GM12873 (cell line): ENCODE measurements around the gene GRIP2.

ENCODE experiments used
- TF ChIP-seq, protein P1 (sequence below): IDR thresholded peaks from 2 replicates; pipeline ENCODE4 v1.5.1; 2012; ENCODE audit warnings: low read depth, mild to moderate bottlenecking, moderate library complexity, low read length, control low read depth; ENCODE audit not compliant: insufficient read depth; ENCODE audit errors: missing control alignments

GRIP2 gene

GRCh38 chr3:14467814-14468620 is 72.1 kb downstream of the GRIP2 start:
- TF ChIP-seq, protein P1, sequence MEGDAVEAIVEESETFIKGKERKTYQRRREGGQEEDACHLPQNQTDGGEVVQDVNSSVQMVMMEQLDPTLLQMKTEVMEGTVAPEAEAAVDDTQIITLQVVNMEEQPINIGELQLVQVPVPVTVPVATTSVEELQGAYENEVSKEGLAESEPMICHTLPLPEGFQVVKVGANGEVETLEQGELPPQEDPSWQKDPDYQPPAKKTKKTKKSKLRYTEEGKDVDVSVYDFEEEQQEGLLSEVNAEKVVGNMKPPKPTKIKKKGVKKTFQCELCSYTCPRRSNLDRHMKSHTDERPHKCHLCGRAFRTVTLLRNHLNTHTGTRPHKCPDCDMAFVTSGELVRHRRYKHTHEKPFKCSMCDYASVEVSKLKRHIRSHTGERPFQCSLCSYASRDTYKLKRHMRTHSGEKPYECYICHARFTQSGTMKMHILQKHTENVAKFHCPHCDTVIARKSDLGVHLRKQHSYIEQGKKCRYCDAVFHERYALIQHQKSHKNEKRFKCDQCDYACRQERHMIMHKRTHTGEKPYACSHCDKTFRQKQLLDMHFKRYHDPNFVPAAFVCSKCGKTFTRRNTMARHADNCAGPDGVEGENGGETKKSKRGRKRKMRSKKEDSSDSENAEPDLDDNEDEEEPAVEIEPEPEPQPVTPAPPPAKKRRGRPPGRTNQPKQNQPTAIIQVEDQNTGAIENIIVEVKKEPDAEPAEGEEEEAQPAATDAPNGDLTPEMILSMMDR: peak; percentile 90

GRCh38 chr3:14466179-14466903 is 73.8 kb downstream of the GRIP2 start:
- TF ChIP-seq, protein P1: no peak

- TF ChIP-seq, protein P1: no peak
Observed at GRCh38 chr3:14465425-14465824, 74.7 kb downstream of the GRIP2 start.

DNA sequence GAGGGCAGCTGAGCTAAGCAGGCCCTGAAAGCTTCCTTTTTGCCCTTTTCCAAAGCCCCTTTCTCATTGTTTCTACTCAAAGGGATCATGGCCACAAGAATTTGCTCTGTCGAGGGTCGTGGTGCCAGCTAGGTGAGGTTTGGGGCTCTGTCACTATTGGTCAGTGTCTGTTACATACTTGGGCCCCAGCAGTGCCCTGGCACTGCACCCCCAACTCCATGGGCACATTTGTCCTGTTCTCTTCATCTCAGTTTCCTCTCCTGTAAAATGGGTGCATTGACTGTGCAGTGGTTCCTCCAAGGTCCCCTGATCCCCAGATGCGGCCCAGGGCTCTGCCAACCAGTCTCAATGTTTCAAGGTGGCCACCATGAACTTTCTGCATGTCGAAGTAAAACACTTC is 75.6 kb downstream of the GRIP2 start:
- TF ChIP-seq, protein P1: no peak

GRCh38 chr3:14464141-14464465 is 76.0 kb downstream of the GRIP2 start:
- TF ChIP-seq, protein P1: no peak

- TF ChIP-seq, protein P1: no peak
Observed at GRCh38 chr3:14463330-14464140, 76.6 kb downstream of the GRIP2 start.

- TF ChIP-seq, protein P1: no peak
Observed at GRCh38 chr3:14462738-14463137, 77.4 kb downstream of the GRIP2 start.
